Ovary (tissue), 9 donors: Measurements from ENCODE around the gene IQSEC1. TPM values are rescaled to one million over a fixed set of nuclear protein-coding genes. Genes with fewer than 3 reads are reported as not detected.

ENCODE experiments used
- DNase-seq, 5 donors: peaks; one replicate each; pipeline ENCODE4 v3.0.0-alpha.2; 2019 to 2020
- H3K27ac ChIP-seq, 2 donors: fragments of 200-600 bp; one replicate each; pipeline versions ENCODE4 v1.5.1 to v1.8.0; 2019 to 2022
- H3K27me3 ChIP-seq: fragments of 200-600 bp; one replicate; pipeline ENCODE4 v1.8.0; 2022
- H3K36me3 ChIP-seq: fragments of 200-600 bp; sonication (generic); one replicate; pipeline ENCODE4 v1.5.1; 2019
- H3K4me1 ChIP-seq: one replicate; pipeline ENCODE4 v1.8.1; 2013; ENCODE audit warnings: mild to moderate bottlenecking, moderate library complexity; ENCODE audit not compliant: insufficient read depth
- H3K4me3 ChIP-seq: fragments of 200-600 bp; sonication (generic); one replicate; pipeline ENCODE4 v1.5.1; 2017
- H3K9me3 ChIP-seq, 2 donors: fragments of 200-600 bp in 1 of 2; sonication (generic) in 1 of 2; one replicate each; pipeline versions ENCODE4 v1.5.1 to v1.8.1; 2013 to 2019; ENCODE audit warnings: mild to moderate bottlenecking in 1 of 2, moderate library complexity in 1 of 2
- CTCF ChIP-seq, 3 donors: fragments of 450-650 bp in 2 of 3; fragments of 200-600 bp in 1 of 3; IDR thresholded peaks; one replicate each; pipeline versions ENCODE4 v1.5.1 to v1.8.0; 2016 to 2022; ENCODE audit warnings: antibody characterized with exemption in 3 of 3, mild to moderate bottlenecking in 1 of 3
- EP300 ChIP-seq: sonication (generic); formaldehyde crosslinking; IDR thresholded peaks from one replicate; pipeline ENCODE4 v1.6.1; 2017; ENCODE audit warnings: antibody characterized with exemption
- POLR2A ChIP-seq: fragments of 450-650 bp; IDR thresholded peaks from one replicate; pipeline ENCODE4 v1.6.1; 2017; ENCODE audit warnings: antibody characterized with exemption, mild to moderate bottlenecking, moderate library complexity
- WGBS, 3 donors: extraction: QIAGEN DNeasy Blood & Tissue Kit in 1 of 3; methylation state at CpG; one replicate each; pipeline versions ENCODE4 v1.1.5 to v1.1.7; 2013 to 2017; 5-methylcytosine and 5-hydroxymethylcytosine counted together
- intact Hi-C, 4 donors: fragments of 100-400 bp; cut with DNase I; formaldehyde crosslinking; loops; one replicate each; pipeline versions ENCODE4 v1.11.0 to v1.15.1; 2022 to 2023
- polyA plus RNA-seq, 2 donors: library from polyadenylated mRNA; stranded (reverse); fragments of 200-250 nt in 1 of 2; fragments of 350-450 nt in 1 of 2; fragmentation: Illumina TruSeq in 1 of 2; extraction: RNeasy Lipid Tissue Mini Kit (QIAGEN cat#74804) in 1 of 2; gene quantifications; one replicate each; pipeline ENCODE4 v1.2.3, GENCODE V29; 2013 to 2014
- total RNA-seq, 7 donors: library from RNA; depleted of rRNA in 2 of 7; stranded (reverse); fragments of >200 nt in 2 of 7; fragmentation: NEBNext Ultra II Directional in 3 of 7; extraction: Animal tissue kit (Norgen Biotek cat#: 25700) in 3 of 7; gene quantifications; one replicate each; pipeline versions ENCODE4 v1.1.0 to v1.2.4, GENCODE V29; 2016 to 2023
- donor health status: DM: no; HTN: no; CAD: no; lungs with moderate emphysema.
- donor health status: DM: no; HTN: no; CAD: no.
- donor health status: Bipolar disorder and iron deficiency.
- donor health status: DM: yes; HTN: yes; CAD: no.
- donor health status: DM: no; HTN: no; CAD: no.
- donor health status: DM: yes; HTN: yes; CAD: no.

IQSEC1 gene
- total and polyA plus RNA-seq, 9 donors: 20.9 to 55.4 (median 45.1) TPM

DNA sequence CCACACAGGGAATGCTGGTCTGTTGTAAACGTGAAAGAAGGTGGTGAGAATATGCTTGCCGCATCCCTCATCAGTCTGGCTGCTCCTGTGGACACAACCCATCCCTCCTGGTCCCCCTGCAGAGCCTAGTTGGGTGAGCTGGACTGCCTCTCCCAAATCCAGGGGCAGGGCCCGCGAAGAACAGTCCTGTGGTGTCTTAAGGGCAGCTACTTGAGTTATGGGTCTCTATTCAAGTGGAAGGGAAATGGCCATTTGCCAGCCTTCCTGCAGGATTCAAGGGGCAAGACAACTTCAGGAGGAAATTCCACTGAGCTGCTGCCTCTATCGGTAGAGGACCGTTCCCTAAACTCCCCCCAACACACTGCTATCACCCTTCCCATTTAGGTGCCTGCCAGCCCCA, 98.9 kb downstream of the IQSEC1 start:
- no peaks in the 10 kb centered on the region for H3K36me3 ChIP-seq
- TF ChIP-seq CTCF (IDR thresholded peaks at IDR 0.05) (no peak), EP300 (no peak), POLR2A (no peak)
- intact Hi-C loops: no loop called here
- H3K4me3 ChIP-seq: no peak overlapping the region
- H3K27ac ChIP-seq: no peak overlapping the region
- WGBS, 3 donors: 58 to 75% (median 58%) methylated on average over 6 of the region's 6 CpGs
- H3K4me1 ChIP-seq: peaks cover 3% of the 10 kb centered on the region
- no peaks in the 10 kb centered on the region for H3K9me3 ChIP-seq
- DNase-seq: no peak
- no peaks in the 10 kb centered on the region for H3K27me3 ChIP-seq

DNA sequence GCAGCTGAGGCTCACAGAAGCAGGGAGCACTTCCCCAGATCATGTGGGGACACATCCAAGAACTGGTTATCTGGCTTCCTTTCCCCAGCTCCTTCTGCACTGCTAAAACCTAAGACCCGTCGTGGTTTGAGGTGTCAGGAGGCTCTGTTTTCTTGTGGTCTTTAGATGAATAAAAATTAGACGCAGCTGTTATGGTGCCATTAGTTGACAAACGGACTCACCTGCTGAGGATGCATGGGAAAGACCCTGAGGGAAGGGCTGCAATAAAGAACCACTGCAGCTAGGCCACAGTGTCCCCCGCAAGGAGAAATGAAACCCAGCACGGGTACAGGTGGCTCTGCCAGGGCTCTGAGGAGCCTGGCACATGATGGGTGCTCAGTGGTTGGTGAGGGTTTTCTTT, 99.4 kb downstream of the IQSEC1 start:
- DNase-seq: no peak
- H3K27me3 ChIP-seq: no peaks in the 10 kb centered on the region
- WGBS, 3 donors: 78 to 84% (median 81%) methylated on average over 6 of the region's 6 CpGs
- no peaks in the 10 kb centered on the region for H3K9me3 ChIP-seq
- peaks cover 4% of the 10 kb centered on the region for H3K4me1 ChIP-seq
- H3K27ac ChIP-seq: no peak overlapping the region
- intact Hi-C loops: no loop called here
- TF ChIP-seq CTCF (IDR thresholded peaks at IDR 0.05) (no peak), POLR2A (no peak), EP300 (no peak)
- no peak overlapping the region for H3K4me3 ChIP-seq
- no peaks in the 10 kb centered on the region for H3K36me3 ChIP-seq

DNA sequence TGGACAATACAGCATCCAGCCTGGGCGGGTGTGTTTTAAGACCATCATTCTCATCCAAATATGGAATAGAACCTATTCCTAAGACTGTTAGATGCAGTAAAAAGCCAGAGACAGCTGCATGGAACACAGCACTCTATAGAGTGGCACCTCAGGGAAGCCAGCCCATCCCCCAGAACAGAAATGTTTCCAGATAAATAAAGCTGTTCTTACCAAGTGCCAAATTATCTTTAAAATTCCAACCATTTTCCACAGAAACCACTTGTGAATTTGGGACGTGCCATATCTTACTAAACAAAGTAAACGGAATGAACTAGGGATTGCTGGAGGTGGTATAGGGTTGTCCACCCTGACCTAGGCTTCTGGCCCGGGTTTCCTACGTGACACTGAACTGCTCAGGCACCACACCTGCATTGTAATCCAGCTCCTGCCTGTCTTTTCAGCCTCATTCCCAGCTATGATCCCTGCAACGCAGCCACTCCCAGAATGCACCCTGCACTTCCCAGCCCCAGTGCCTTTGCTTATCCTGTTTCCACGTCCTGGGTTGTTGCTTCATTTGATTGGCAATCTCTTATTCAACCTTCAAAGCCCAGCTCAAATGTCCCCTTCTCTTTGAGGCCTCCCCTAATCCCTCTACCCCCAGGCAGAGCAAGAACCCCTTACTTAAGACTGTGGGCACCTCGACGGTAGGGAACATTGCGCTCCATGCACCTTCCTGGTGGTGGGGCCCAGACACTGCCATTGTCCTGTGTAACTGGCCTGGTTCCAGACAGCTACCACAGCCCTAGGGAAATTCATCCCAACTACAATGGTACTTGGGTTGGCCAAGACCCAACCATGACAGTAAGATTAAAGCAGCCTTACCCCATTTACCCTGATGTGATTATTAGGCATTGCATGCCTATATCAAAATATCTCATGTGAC, 100.2 kb downstream of the IQSEC1 start:
- TF ChIP-seq POLR2A (no peak), EP300 (no peak), CTCF (IDR thresholded peaks at IDR 0.05) (no peak)
- H3K4me3 ChIP-seq: no peak overlapping the region
- intact Hi-C loops: no loop called here
- no peaks in the 10 kb centered on the region for H3K9me3 ChIP-seq
- no peaks in the 10 kb centered on the region for H3K27me3 ChIP-seq
- WGBS, 3 donors: 67 to 70% (median 67%) methylated on average over 10 of the region's 10 CpGs
- DNase-seq: no peak
- H3K36me3 ChIP-seq: no peaks in the 10 kb centered on the region
- H3K27ac ChIP-seq: no peak overlapping the region
- peaks cover 6% of the 10 kb centered on the region for H3K4me1 ChIP-seq

- 78 to 98% (median 89%) methylated on average over 3 of the region's 3 CpGs for WGBS, 3 donors
- Histone ChIP-seq H3K4me3 (no peak overlapping the region), H3K27ac (no peak overlapping the region), H3K27me3 (no peaks in the 10 kb centered on the region), H3K4me1 (peaks cover 6% of the 10 kb centered on the region), H3K9me3 (no peaks in the 10 kb centered on the region), H3K36me3 (no peaks in the 10 kb centered on the region)
- TF ChIP-seq EP300: no peak
- TF ChIP-seq CTCF (IDR thresholded peaks at IDR 0.05): no peak
- no peak for TF ChIP-seq POLR2A
- no peak for DNase-seq
- intact Hi-C loops: no loop called here
Measured at GRCh38 chr3:12972043-12972442, 101.2 kb downstream of the IQSEC1 start.
